Astrocyte (in vitro differentiated cells and primary cell): ENCODE data around the gene FLCN.

Experiments
- CTCF ChIP-seq: IDR thresholded peaks from 2 replicates; pipeline ENCODE4 v1.5.1; 2011; ENCODE audit warnings: low read depth, mild to moderate bottlenecking, inconsistent platforms, low read length, moderate library complexity; ENCODE audit not compliant: insufficient read depth
- EZH2 ChIP-seq: IDR thresholded peaks from 2 replicates; pipeline ENCODE4 v1.6.1; 2012; ENCODE audit warnings: mild to moderate bottlenecking, low read length, inconsistent platforms; ENCODE audit not compliant: insufficient read depth

- TF ChIP-seq CTCF (no peak), EZH2 (no peak)
These were observed 15.2 kb upstream of the FLCN start for GRCh38 chr17:17252149-17252661.
